ENCODE results near the gene SLC6A19. TPM values are rescaled to one million over a fixed set of nuclear protein-coding genes. Genes with fewer than 3 reads are reported as not detected.
A peak's percentile ranks its signal among the peaks of the same experiment; 100 is the strongest.

The SLC6A19 gene
- total RNA-seq, 4 donors from 2014 or later, result 2.5 to 106 (median 69.5) TPM; not detected in 1

DNA sequence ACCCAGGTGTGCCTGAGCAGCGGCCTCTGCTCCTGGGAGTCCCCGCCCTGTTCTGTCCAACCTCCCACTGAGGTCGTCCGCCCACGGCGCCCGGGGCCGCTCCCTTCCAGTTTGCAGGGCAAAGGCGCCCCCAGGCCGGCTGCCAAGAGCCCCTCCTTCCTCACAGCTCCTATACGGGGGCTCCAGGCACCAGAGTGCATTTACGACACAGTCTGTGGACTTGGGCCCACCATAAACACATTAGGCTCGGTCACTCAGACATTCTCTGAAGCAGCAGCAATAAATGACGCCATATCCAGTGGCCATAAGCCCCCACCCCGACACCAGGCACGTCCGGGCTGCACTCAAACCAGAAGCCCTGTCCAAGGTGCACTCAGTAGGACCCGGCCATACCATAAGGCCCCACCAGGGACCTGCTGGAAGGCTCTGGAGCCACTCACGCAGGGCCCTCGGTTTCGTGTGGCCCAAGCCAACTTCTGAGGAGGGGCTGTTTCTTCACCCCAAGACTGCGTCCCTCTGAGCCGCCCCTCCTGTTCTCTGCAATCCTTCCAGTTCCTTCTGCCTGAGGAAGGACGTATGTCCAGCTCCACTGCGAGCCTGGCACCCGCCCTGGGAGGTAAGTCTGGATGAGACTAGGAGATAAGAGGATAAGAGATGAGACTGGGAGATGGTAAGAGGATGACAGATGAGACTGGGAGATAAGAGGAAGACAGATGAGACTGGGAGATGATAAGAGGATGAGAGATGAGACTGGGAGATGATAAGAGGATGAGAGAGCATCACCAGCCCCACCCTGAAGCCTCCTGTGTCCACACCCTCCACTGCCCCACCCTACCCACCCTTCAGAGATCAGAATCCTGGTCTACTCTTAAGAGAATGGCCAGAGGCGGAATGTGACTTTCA lies 50.5 kb downstream of the SLC6A19 start:
- TF ChIP-seq EP300 (IDR thresholded peaks at IDR 0.05; ENCODE audit: low read depth), result no peak
- TF ChIP-seq, protein P1, sequence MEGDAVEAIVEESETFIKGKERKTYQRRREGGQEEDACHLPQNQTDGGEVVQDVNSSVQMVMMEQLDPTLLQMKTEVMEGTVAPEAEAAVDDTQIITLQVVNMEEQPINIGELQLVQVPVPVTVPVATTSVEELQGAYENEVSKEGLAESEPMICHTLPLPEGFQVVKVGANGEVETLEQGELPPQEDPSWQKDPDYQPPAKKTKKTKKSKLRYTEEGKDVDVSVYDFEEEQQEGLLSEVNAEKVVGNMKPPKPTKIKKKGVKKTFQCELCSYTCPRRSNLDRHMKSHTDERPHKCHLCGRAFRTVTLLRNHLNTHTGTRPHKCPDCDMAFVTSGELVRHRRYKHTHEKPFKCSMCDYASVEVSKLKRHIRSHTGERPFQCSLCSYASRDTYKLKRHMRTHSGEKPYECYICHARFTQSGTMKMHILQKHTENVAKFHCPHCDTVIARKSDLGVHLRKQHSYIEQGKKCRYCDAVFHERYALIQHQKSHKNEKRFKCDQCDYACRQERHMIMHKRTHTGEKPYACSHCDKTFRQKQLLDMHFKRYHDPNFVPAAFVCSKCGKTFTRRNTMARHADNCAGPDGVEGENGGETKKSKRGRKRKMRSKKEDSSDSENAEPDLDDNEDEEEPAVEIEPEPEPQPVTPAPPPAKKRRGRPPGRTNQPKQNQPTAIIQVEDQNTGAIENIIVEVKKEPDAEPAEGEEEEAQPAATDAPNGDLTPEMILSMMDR (IDR thresholded peaks at IDR 0.05), result peak in 1 of 5 experiments; percentile 23
- no peak overlapping the region for H3K4me3 ChIP-seq
- WGBS, 2 donors (ENCODE audit: low coverage in 1 of 2), result 39 to 50% methylated on average over 2 to 27 of the region's 27 CpGs
- intact Hi-C loops (cut with DNase I; ENCODE audit: low total_unique reads) (no loop called here), in situ Hi-C loops (cut with MboI; ENCODE audit: low pct_ligation_motif_present in 1 of 4, low pct_unique_long_range_greater_than_20kb in 1 of 4, low sequenced_read_pairs in 3 of 4) (no loop called here)
- peak; percentile 54 for DNase-seq
- H3K27ac ChIP-seq, result no peak overlapping the region
- peaks cover 0 to 7% (median 2%) of the 10 kb centered on the region in 4 donors for H3K4me1 ChIP-seq
- no peaks in the 10 kb centered on the region for H3K36me3 ChIP-seq
- peaks cover 15% of the 10 kb centered on the region for H3K27me3 ChIP-seq
- no peaks in the 10 kb centered on the region for H3K9me3 ChIP-seq

DNA sequence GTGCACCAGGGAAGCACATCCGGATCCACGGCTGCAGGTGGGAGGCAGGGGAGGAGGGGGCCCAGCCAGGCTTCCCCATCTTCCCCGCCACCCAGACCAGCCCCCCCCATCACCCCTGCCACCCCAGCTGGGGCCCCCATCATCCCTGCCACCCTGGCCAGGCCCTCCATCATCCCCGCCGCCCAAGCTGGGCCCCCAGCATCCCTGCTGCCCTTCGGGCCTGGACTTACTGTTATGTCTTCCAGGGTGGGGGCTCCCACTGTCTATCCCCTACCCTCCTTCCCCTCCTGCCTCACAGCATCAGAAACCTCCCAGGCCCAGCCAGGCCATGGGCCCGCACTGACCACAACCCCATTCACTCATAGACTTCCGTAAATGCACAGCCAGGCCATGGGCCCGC lies 51.3 kb downstream of the SLC6A19 start:
- peaks cover 9% of the 10 kb centered on the region for H3K27me3 ChIP-seq
- no peak for DNase-seq
- no peaks in the 10 kb centered on the region for H3K9me3 ChIP-seq
- in situ Hi-C loops (cut with MboI; ENCODE audit: low pct_ligation_motif_present in 1 of 4, low pct_unique_long_range_greater_than_20kb in 1 of 4, low sequenced_read_pairs in 3 of 4), result no loop called here
- H3K27ac ChIP-seq, result no peak overlapping the region
- 87% methylated on average over 9 of the region's 9 CpGs; no CpG with 5 or more reads in 1 of the 2 donors for WGBS, 2 donors (ENCODE audit: low coverage in 1 of 2)
- no peak overlapping the region for H3K4me3 ChIP-seq
- H3K36me3 ChIP-seq, result no peaks in the 10 kb centered on the region
- no peak for TF ChIP-seq POLR2A (IDR thresholded peaks at IDR 0.05)
- TF ChIP-seq, protein P1 (IDR thresholded peaks at IDR 0.05), result no peak
- TF ChIP-seq EP300 (IDR thresholded peaks at IDR 0.05; ENCODE audit: low read depth), result no peak
- no peak for TF ChIP-seq POLR2AphosphoS5 (IDR thresholded peaks at IDR 0.05)
- intact Hi-C loops (cut with DNase I; ENCODE audit: low total_unique reads), result no loop called here
- peaks cover 0 to 7% (median 2%) of the 10 kb centered on the region in 4 donors for H3K4me1 ChIP-seq

DNA sequence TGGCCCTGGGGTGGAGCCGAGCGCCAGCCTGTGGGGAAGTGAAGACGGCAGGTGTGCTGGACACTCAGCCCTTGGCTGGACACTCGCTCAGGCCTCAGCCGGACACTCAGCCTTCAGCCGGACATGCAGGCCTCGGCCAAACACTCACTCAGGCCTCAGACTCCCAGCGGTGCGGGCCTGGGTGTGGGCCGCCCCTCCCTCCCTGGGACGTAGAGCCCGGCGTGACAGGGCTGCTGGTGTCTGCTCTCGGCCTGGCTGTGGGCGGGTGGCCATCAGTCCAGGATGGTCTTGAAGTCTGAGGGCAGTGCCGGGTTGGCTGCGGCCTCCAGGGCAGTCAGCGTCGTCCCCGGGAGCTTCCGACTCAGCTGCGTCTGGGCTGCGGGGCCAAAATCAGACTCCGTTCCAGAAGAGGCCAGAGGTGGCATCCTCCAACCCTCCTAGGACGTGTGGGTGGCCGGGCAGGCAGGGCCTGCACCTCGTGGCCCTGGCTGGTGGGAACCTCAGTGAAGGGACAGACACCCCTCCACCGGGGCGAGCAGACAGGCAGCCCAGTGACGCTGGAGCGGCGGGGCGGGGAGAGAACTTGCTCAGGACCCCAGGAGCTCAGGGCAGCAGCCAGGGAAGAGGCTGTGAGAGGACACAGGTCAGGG lies 52.2 kb downstream of the SLC6A19 start:
- Histone ChIP-seq H3K27me3 (peaks cover 3% of the 10 kb centered on the region), H3K4me1 (peaks cover 0 to 7% (median 2%) of the 10 kb centered on the region in 4 donors), H3K36me3 (no peaks in the 10 kb centered on the region), H3K27ac (no peak overlapping the region), H3K9me3 (no peaks in the 10 kb centered on the region), H3K4me3 (no peak overlapping the region)
- WGBS, 2 donors (ENCODE audit: low coverage in 1 of 2), result 89% methylated on average over 32 of the region's 33 CpGs; no CpG with 5 or more reads in 1 of the 2 donors
- TF ChIP-seq POLR2AphosphoS5 (IDR thresholded peaks at IDR 0.05), result no peak
- no peak for TF ChIP-seq EP300 (IDR thresholded peaks at IDR 0.05; ENCODE audit: low read depth)
- TF ChIP-seq POLR2A (IDR thresholded peaks at IDR 0.05), result no peak
- TF ChIP-seq, protein P1 (IDR thresholded peaks at IDR 0.05), result no peak
- in situ Hi-C loops (cut with MboI; ENCODE audit: low pct_ligation_motif_present in 1 of 4, low pct_unique_long_range_greater_than_20kb in 1 of 4, low sequenced_read_pairs in 3 of 4), result no loop called here
- DNase-seq, result no peak
- intact Hi-C loops (cut with DNase I; ENCODE audit: low total_unique reads), result no loop called here

DNA sequence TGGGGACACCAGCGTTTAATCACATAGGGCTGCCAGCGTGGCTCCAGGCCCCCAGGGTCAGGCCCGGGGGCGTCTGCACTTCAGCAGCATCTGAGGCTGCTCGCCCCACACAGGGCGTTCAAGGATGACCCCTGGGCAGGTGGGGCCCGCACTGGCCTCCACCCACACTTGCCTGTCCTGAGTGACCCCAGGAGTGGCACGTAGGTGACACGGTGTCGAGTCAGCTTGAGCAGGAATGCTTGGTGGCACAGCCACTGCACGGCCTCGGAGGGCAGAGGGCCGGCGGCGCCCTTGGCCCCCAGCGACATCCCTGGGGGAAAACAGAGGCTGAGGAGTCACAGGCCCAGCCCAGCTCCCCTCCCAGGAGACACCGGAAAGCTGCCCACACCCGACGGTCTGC lies 52.8 kb downstream of the SLC6A19 start:
- WGBS, 2 donors (ENCODE audit: low coverage in 1 of 2), result 86% methylated on average over 19 of the region's 19 CpGs; no CpG with 5 or more reads in 1 of the 2 donors
- H3K27ac ChIP-seq, result no peak overlapping the region

More for the DNA sequence above, 52.8 kb downstream of the SLC6A19 start:
- H3K36me3 ChIP-seq, result no peaks in the 10 kb centered on the region
- intact Hi-C loops (cut with DNase I; ENCODE audit: low total_unique reads), result no loop called here
- no peak overlapping the region for H3K4me3 ChIP-seq
- H3K27me3 ChIP-seq, result peaks cover under 1% of the 10 kb centered on the region
- H3K9me3 ChIP-seq, result no peaks in the 10 kb centered on the region
- in situ Hi-C loops (cut with MboI; ENCODE audit: low pct_ligation_motif_present in 1 of 4, low pct_unique_long_range_greater_than_20kb in 1 of 4, low sequenced_read_pairs in 3 of 4), result no loop called here
- no peak for TF ChIP-seq POLR2A (IDR thresholded peaks at IDR 0.05)
- no peak for TF ChIP-seq EP300 (IDR thresholded peaks at IDR 0.05; ENCODE audit: low read depth)
- no peak for TF ChIP-seq POLR2AphosphoS5 (IDR thresholded peaks at IDR 0.05)
- TF ChIP-seq, protein P1 (IDR thresholded peaks at IDR 0.05), result no peak
- H3K4me1 ChIP-seq, result peaks cover 0 to 7% (median 2%) of the 10 kb centered on the region in 4 donors
- DNase-seq, result no peak
